ENCODE results near the gene PPP1R1B.
A peak's percentile ranks its signal among the peaks of the same experiment; 100 is the strongest.

PPP1R1B gene

GRCh38 chr17:39667262-39667944 is 40.7 kb downstream of the PPP1R1B start:
- no peak for DNase-seq (ENCODE audit: low read depth in 2 of 2)

GRCh38 chr17:39667945-39668924 is 41.5 kb downstream of the PPP1R1B start, which contains the start of gene PNMT:
PNMT (plus strand) TSS chr17:39668453; CDS start chr17:39668476, 23 bp downstream.
- DNase-seq (ENCODE audit: low read depth in 2 of 2), result peak in 1 of 2 experiments; percentile 5

GRCh38 chr17:39669897-39670735 is 43.4 kb downstream of the PPP1R1B start:
- DNase-seq (ENCODE audit: low read depth in 2 of 2), result no peak

GRCh38 chr17:39670746-39671145 is 44.0 kb downstream of the PPP1R1B start:
- no peak for DNase-seq (ENCODE audit: low read depth in 2 of 2)

GRCh38 chr17:39671651-39672521 is 45.1 kb downstream of the PPP1R1B start:
- DNase-seq (ENCODE audit: low read depth in 2 of 2), result no peak

- no peak for DNase-seq (ENCODE audit: low read depth in 2 of 2)
These were observed 46.0 kb downstream of the PPP1R1B start for GRCh38 chr17:39672522-39673334.

GRCh38 chr17:39673335-39674081 is 46.8 kb downstream of the PPP1R1B start:
- no peak for DNase-seq (ENCODE audit: low read depth in 2 of 2)

GRCh38 chr17:39674179-39674578 is 47.4 kb downstream of the PPP1R1B start:
- DNase-seq (ENCODE audit: low read depth in 2 of 2), result no peak

- DNase-seq (ENCODE audit: low read depth in 2 of 2), result no peak
These were observed 48.1 kb downstream of the PPP1R1B start for GRCh38 chr17:39674702-39675389.

GRCh38 chr17:39675390-39676082 is 48.8 kb downstream of the PPP1R1B start:
- no peak for DNase-seq (ENCODE audit: low read depth in 2 of 2)

- no peak for DNase-seq (ENCODE audit: low read depth in 2 of 2)
These were observed 49.6 kb downstream of the PPP1R1B start for GRCh38 chr17:39676198-39676819.

- no peak for DNase-seq (ENCODE audit: low read depth in 2 of 2)
These were observed 50.3 kb downstream of the PPP1R1B start for GRCh38 chr17:39677072-39677471.

- no peak for DNase-seq (ENCODE audit: low read depth in 2 of 2)
These were observed 51.0 kb downstream of the PPP1R1B start for GRCh38 chr17:39677542-39678339.

- no peak for DNase-seq (ENCODE audit: low read depth in 2 of 2)
These were observed 51.8 kb downstream of the PPP1R1B start for GRCh38 chr17:39678340-39679116.

- DNase-seq (ENCODE audit: low read depth in 2 of 2), result no peak
These were observed 52.9 kb downstream of the PPP1R1B start for GRCh38 chr17:39679521-39680192.

All from fibroblast of skin of left biceps (primary cell).